Neural cell (in vitro differentiated cells): ENCODE measurements around the gene COL23A1. TPM values are rescaled to one million over a fixed set of nuclear protein-coding genes. Genes with fewer than 3 reads are reported as not detected.

Experiments
- H2AFZ ChIP-seq: fragments of 200-600, 300-800 bp; sonication (generic), shearing (Covaris generic); 2 replicates; pipeline ENCODE4 v1.6.0; 2014; ENCODE audit warnings: low read depth, mild to moderate bottlenecking, antibody characterized with exemption, low read length, moderate library complexity
- H3F3A ChIP-seq: fragments of 200-600 bp; shearing (Covaris generic); 2 replicates; pipeline ENCODE4 v1.6.1; 2016; ENCODE audit warnings: mild to moderate bottlenecking, moderate library complexity, mixed read lengths, antibody characterized with exemption, low read length; ENCODE audit not compliant: insufficient read depth, poor library complexity, severe bottlenecking
- H3K27ac ChIP-seq: fragments of 200-600, 300-800 bp; sonication (generic), shearing (Covaris generic); 2 replicates; pipeline ENCODE4 v1.5.1; 2014; ENCODE audit warnings: mild to moderate bottlenecking, low read length, moderate library complexity
- H3K27me3 ChIP-seq: fragments of 300-800, 200-600 bp; sonication (generic), shearing (Covaris generic); 2 replicates; pipeline ENCODE4 v1.6.0; 2014; ENCODE audit warnings: mild to moderate bottlenecking, low read depth, low read length, moderate library complexity; ENCODE audit not compliant: insufficient read depth
- H3K36me3 ChIP-seq: fragments of 300-800, 200-600 bp; sonication (generic), shearing (Covaris generic); 2 replicates; pipeline ENCODE4 v1.5.1; 2014; ENCODE audit warnings: mild to moderate bottlenecking, antibody characterized with exemption, low read length, moderate library complexity; ENCODE audit not compliant: insufficient read depth
- H3K4me2 ChIP-seq: fragments of 300-800, 200-600 bp; sonication (generic), shearing (Covaris generic); 2 replicates; pipeline ENCODE4 v1.6.0; 2014; ENCODE audit warnings: mild to moderate bottlenecking, low read length
- H3K4me3 ChIP-seq: fragments of 300-800, 200-600 bp; sonication (generic), shearing (Covaris generic); 2 replicates; pipeline ENCODE4 v1.5.1; 2014; ENCODE audit warnings: mild to moderate bottlenecking, low read length, moderate library complexity
- H3K79me2 ChIP-seq: fragments of 200-600 bp; shearing (Covaris generic); replicated peaks from 2 replicates; pipeline ENCODE4 v1.6.0; 2014; ENCODE audit warnings: mild to moderate bottlenecking, low read length, moderate library complexity; ENCODE audit not compliant: insufficient read depth
- H3K9ac ChIP-seq: fragments of 300-800, 200-600 bp; sonication (generic), shearing (Covaris generic); 2 replicates; pipeline ENCODE4 v1.6.1; 2016; ENCODE audit warnings: mild to moderate bottlenecking, low read length, mixed read lengths
- H3K9me2 ChIP-seq: fragments of 200-600 bp; shearing (Covaris generic); 2 replicates; pipeline ENCODE4 v1.6.1; 2016; ENCODE audit warnings: mild to moderate bottlenecking, low read length, mixed read lengths; ENCODE audit not compliant: insufficient read depth
- H3K9me3 ChIP-seq: fragments of 200-600, 300-800 bp; sonication (generic), shearing (Covaris generic); 2 replicates; pipeline ENCODE4 v1.6.1; 2016; ENCODE audit warnings: mild to moderate bottlenecking, mixed run types, low read length, moderate library complexity, mixed read lengths
- H4K20me1 ChIP-seq: fragments of 200-600 bp; shearing (Covaris generic); 2 replicates; pipeline ENCODE4 v1.6.1; 2016; ENCODE audit warnings: mild to moderate bottlenecking, mixed run types; ENCODE audit not compliant: insufficient read depth
- EP300 ChIP-seq: fragments of 450-650 bp; conservative IDR thresholded peaks from 2 replicates; pipeline ENCODE4 v1.6.1; 2014; ENCODE audit warnings: antibody characterized with exemption, mild to moderate bottlenecking, moderate library complexity; ENCODE audit not compliant: poor library complexity, severe bottlenecking
- EZH2 ChIP-seq: fragments of 200-600, 300-800 bp; shearing (Covaris generic), sonication (generic); IDR thresholded peaks from 2 replicates; pipeline ENCODE4 v1.6.1; 2014; ENCODE audit warnings: antibody characterized with exemption, low read length, borderline replicate concordance, mild to moderate bottlenecking; ENCODE audit not compliant: insufficient read depth, poor library complexity, severe bottlenecking
- MXI1 ChIP-seq: fragments of 450-650 bp; conservative IDR thresholded peaks from 2 replicates; pipeline ENCODE4 v1.6.1; 2014; ENCODE audit warnings: antibody characterized with exemption, mild to moderate bottlenecking; ENCODE audit not compliant: poor library complexity, severe bottlenecking
- POLR2AphosphoS5 ChIP-seq: IDR thresholded peaks from 2 replicates; pipeline ENCODE4 v1.6.1; 2012
- RAD21 ChIP-seq: fragments of 450-650 bp; conservative IDR thresholded peaks from 2 replicates; pipeline ENCODE4 v1.6.1; 2014; ENCODE audit warnings: antibody characterized with exemption, mild to moderate bottlenecking, moderate library complexity
- SMC3 ChIP-seq: fragments of 450-650 bp; conservative IDR thresholded peaks from 2 replicates; pipeline ENCODE4 v1.6.1; 2014; ENCODE audit warnings: antibody characterized with exemption, mild to moderate bottlenecking, moderate library complexity; ENCODE audit not compliant: poor library complexity
- TAF1 ChIP-seq: IDR thresholded peaks from 2 replicates; pipeline ENCODE4 v1.6.1; 2012; ENCODE audit warnings: low read depth
- polyA plus RNA-seq: library from polyadenylated mRNA; depleted of rRNA; stranded (reverse); fragments of >200 nt; gene quantifications from 2 replicates; pipeline ENCODE4 v1.2.3, GENCODE V29; 2014
- TF ChIP-seq, protein P1 (sequence below): fragments of 450-650 bp; IDR thresholded peaks from 2 replicates; pipeline ENCODE4 v1.5.1; 2014; ENCODE audit warnings: antibody characterized with exemption, mild to moderate bottlenecking, moderate library complexity; ENCODE audit not compliant: poor library complexity, severe bottlenecking
- TF ChIP-seq, protein P2 (sequence below): IDR thresholded peaks from 2 replicates; pipeline ENCODE4 v1.6.1; 2012; ENCODE audit warnings: borderline replicate concordance

Gene COL23A1
- polyA plus RNA-seq, 1 donor from 2014 or later, result not detected

DNA sequence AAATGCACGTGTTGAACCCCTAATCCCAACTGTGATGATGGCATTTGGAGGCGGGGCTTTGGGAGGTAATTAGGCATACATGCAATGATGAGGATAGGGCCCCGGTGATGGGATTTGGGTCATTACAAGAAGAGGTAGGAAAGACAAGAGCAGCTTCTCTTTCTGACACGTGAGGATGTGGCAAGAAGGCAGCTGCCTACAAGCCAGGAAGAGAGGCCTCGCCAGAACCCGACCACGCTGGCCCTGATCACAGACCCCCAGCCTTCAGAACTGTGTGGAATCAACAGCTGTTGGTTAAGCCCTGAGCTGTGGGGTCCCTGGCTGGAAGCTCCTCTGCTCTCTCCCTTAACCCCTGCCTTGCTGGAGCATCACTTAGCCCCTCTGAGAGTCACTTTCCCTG lies 57.5 kb downstream of the COL23A1 start:
- Histone ChIP-seq H4K20me1 (no peaks in the 10 kb centered on the region), H3K79me2 (no peaks in the 10 kb centered on the region), H3K4me3 (no peak overlapping the region), H2AFZ (no peak overlapping the region), H3K36me3 (no peaks in the 10 kb centered on the region), H3K27ac (no peak overlapping the region), H3K9me2 (no peaks in the 10 kb centered on the region), H3F3A (no peaks in the 10 kb centered on the region), H3K9ac (no peak overlapping the region), H3K4me2 (no peak overlapping the region), H3K9me3 (no peaks in the 10 kb centered on the region), H3K27me3 (no peaks in the 10 kb centered on the region)
- TF ChIP-seq TAF1 (no peak), SMC3 (no peak), EZH2 (no peak), RAD21 (no peak), EP300 (no peak), MXI1 (no peak)
- TF ChIP-seq, protein P1, sequence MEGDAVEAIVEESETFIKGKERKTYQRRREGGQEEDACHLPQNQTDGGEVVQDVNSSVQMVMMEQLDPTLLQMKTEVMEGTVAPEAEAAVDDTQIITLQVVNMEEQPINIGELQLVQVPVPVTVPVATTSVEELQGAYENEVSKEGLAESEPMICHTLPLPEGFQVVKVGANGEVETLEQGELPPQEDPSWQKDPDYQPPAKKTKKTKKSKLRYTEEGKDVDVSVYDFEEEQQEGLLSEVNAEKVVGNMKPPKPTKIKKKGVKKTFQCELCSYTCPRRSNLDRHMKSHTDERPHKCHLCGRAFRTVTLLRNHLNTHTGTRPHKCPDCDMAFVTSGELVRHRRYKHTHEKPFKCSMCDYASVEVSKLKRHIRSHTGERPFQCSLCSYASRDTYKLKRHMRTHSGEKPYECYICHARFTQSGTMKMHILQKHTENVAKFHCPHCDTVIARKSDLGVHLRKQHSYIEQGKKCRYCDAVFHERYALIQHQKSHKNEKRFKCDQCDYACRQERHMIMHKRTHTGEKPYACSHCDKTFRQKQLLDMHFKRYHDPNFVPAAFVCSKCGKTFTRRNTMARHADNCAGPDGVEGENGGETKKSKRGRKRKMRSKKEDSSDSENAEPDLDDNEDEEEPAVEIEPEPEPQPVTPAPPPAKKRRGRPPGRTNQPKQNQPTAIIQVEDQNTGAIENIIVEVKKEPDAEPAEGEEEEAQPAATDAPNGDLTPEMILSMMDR, result no peak

DNA sequence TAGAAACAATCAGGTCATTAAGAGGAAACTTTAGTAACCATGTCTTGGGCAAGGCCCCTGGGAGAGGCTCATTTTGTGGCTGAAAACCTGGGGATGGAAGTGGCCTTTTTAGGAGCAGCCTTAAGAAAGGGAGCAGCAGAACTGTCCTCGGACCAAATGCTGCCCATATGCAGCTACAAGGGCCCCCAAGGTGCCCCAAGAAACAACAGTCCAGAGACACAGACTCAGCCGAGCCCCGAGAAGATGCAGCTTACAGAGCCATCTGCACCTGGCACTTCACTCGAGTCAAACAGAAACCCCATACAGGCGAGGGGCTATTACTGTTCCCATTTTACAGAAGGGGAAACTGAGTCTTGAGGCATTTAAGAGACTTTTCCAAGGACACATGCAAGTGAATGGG lies 58.0 kb downstream of the COL23A1 start:
- Histone ChIP-seq H3K9me3 (no peaks in the 10 kb centered on the region), H3K27me3 (no peaks in the 10 kb centered on the region), H3F3A (no peaks in the 10 kb centered on the region), H3K9me2 (no peaks in the 10 kb centered on the region), H3K79me2 (no peaks in the 10 kb centered on the region), H3K27ac (no peak overlapping the region), H4K20me1 (no peaks in the 10 kb centered on the region), H3K4me3 (no peak overlapping the region), H3K4me2 (no peak overlapping the region), H3K36me3 (no peaks in the 10 kb centered on the region), H3K9ac (no peak overlapping the region), H2AFZ (no peak overlapping the region)
- TF ChIP-seq RAD21, result no peak

DNA sequence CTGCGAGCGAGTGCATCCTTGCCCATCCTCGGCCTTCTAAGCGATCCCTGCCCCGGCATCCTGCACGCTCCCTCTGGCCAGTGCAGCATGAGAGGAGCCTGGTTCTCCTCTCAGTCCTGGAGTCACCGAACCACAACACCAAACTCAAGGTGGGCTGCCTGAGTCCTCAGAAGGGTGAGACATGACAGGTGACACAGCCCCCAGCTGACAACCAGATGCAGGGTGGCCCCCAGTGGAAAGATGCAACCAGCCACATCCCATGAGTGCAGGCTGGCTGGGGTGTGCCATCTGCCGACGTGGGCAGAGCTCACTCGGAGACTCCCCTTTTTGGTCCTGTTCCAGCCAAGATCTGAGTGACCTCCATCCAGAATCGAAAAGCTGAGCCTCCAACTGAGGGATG lies 58.4 kb downstream of the COL23A1 start:
- Histone ChIP-seq H3K36me3 (no peaks in the 10 kb centered on the region), H2AFZ (no peak overlapping the region), H3K4me3 (no peak overlapping the region), H3K9me3 (no peaks in the 10 kb centered on the region), H3K4me2 (no peak overlapping the region), H3F3A (no peaks in the 10 kb centered on the region), H3K27ac (no peak overlapping the region), H3K9ac (no peak overlapping the region), H3K27me3 (no peaks in the 10 kb centered on the region), H3K79me2 (no peaks in the 10 kb centered on the region), H4K20me1 (no peaks in the 10 kb centered on the region), H3K9me2 (no peaks in the 10 kb centered on the region)
- TF ChIP-seq POLR2AphosphoS5, result no peak
- TF ChIP-seq, protein P2, sequence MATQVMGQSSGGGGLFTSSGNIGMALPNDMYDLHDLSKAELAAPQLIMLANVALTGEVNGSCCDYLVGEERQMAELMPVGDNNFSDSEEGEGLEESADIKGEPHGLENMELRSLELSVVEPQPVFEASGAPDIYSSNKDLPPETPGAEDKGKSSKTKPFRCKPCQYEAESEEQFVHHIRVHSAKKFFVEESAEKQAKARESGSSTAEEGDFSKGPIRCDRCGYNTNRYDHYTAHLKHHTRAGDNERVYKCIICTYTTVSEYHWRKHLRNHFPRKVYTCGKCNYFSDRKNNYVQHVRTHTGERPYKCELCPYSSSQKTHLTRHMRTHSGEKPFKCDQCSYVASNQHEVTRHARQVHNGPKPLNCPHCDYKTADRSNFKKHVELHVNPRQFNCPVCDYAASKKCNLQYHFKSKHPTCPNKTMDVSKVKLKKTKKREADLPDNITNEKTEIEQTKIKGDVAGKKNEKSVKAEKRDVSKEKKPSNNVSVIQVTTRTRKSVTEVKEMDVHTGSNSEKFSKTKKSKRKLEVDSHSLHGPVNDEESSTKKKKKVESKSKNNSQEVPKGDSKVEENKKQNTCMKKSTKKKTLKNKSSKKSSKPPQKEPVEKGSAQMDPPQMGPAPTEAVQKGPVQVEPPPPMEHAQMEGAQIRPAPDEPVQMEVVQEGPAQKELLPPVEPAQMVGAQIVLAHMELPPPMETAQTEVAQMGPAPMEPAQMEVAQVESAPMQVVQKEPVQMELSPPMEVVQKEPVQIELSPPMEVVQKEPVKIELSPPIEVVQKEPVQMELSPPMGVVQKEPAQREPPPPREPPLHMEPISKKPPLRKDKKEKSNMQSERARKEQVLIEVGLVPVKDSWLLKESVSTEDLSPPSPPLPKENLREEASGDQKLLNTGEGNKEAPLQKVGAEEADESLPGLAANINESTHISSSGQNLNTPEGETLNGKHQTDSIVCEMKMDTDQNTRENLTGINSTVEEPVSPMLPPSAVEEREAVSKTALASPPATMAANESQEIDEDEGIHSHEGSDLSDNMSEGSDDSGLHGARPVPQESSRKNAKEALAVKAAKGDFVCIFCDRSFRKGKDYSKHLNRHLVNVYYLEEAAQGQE, result no peak
- TF ChIP-seq RAD21, result no peak
- no peak for TF ChIP-seq EP300
- no peak for TF ChIP-seq TAF1
